Hematopoietic multipotent progenitor cell (in vitro differentiated cells): Measurements from ENCODE around the gene ZNF557. TPM values are rescaled to one million over a fixed set of nuclear protein-coding genes. Genes with fewer than 3 reads are reported as not detected.

Experiments
- DNase-seq, 3 donors: peaks; one replicate each; pipeline ENCODE4 v3.0.0-alpha.2; 2011 to 2015; ENCODE audit warnings: low read depth in 2 of 3, low spot score in 2 of 3
- total RNA-seq: library from RNA; depleted of rRNA; stranded (reverse); fragments of >200 nt; gene quantifications from one replicate; pipeline ENCODE4 v1.2.3, GENCODE V29; 2012

Gene ZNF557
- total RNA-seq, 1 donor = 11.0 TPM

- DNase-seq = no peak
Measured at GRCh38 chr19:7072541-7072940, 3.0 kb downstream of the ZNF557 start.

GRCh38 chr19:7074705-7075282 lies 5.3 kb downstream of the ZNF557 start:
- DNase-seq = no peak

- DNase-seq = no peak
Measured at GRCh38 chr19:7076151-7076550, 6.6 kb downstream of the ZNF557 start.

GRCh38 chr19:7078008-7078407 lies 8.5 kb downstream of the ZNF557 start:
- DNase-seq = peak in 1 of 3 donors; percentile 56

- DNase-seq = peak in 1 of 3 donors; percentile 73
Measured at GRCh38 chr19:7083076-7083956, 13.8 kb downstream of the ZNF557 start.

GRCh38 chr19:7088999-7089398 lies 19.5 kb downstream of the ZNF557 start:
- DNase-seq = no peak

- no peak for DNase-seq
Measured at GRCh38 chr19:7098096-7098495, 28.6 kb downstream of the ZNF557 start.

- peak; percentile 80 to 93 (median 92) for DNase-seq
Measured at GRCh38 chr19:7098701-7099596, 29.4 kb downstream of the ZNF557 start.

- no peak for DNase-seq
Measured at GRCh38 chr19:7099597-7099921, 30.1 kb downstream of the ZNF557 start.

- DNase-seq = no peak
Measured at GRCh38 chr19:7101498-7102253, 32.2 kb downstream of the ZNF557 start.

GRCh38 chr19:7104747-7105447 lies 35.4 kb downstream of the ZNF557 start:
- DNase-seq = no peak

GRCh38 chr19:7106711-7107657 lies 37.5 kb downstream of the ZNF557 start:
- no peak for DNase-seq

- no peak for DNase-seq
Measured at GRCh38 chr19:7109678-7110289, 40.3 kb downstream of the ZNF557 start.

GRCh38 chr19:7112675-7113074 lies 43.2 kb downstream of the ZNF557 start:
- no peak for DNase-seq

- DNase-seq = no peak
Measured at GRCh38 chr19:7113233-7113632, 43.7 kb downstream of the ZNF557 start.

GRCh38 chr19:7115721-7116120 lies 46.2 kb downstream of the ZNF557 start:
- DNase-seq = no peak

GRCh38 chr19:7117248-7117647 lies 47.7 kb downstream of the ZNF557 start:
- no peak for DNase-seq

- no peak for DNase-seq
Measured at GRCh38 chr19:7119582-7119981, 50.1 kb downstream of the ZNF557 start.
